Panc1 (cell line): ENCODE data around the gene CYP2J2.

Source experiments
- POLR2AphosphoS5 ChIP-seq: IDR thresholded peaks from 2 replicates; pipeline ENCODE4 v1.6.1; 2012; ENCODE audit warnings: mild to moderate bottlenecking, low read depth, low read length, moderate library complexity
- TF ChIP-seq, protein P1 (sequence below): fragments of 450-650 bp; IDR thresholded peaks from 2 replicates; pipeline ENCODE4 v1.5.1; 2017; ENCODE audit warnings: mild to moderate bottlenecking

- no peak for TF ChIP-seq POLR2AphosphoS5
- TF ChIP-seq, protein P1, sequence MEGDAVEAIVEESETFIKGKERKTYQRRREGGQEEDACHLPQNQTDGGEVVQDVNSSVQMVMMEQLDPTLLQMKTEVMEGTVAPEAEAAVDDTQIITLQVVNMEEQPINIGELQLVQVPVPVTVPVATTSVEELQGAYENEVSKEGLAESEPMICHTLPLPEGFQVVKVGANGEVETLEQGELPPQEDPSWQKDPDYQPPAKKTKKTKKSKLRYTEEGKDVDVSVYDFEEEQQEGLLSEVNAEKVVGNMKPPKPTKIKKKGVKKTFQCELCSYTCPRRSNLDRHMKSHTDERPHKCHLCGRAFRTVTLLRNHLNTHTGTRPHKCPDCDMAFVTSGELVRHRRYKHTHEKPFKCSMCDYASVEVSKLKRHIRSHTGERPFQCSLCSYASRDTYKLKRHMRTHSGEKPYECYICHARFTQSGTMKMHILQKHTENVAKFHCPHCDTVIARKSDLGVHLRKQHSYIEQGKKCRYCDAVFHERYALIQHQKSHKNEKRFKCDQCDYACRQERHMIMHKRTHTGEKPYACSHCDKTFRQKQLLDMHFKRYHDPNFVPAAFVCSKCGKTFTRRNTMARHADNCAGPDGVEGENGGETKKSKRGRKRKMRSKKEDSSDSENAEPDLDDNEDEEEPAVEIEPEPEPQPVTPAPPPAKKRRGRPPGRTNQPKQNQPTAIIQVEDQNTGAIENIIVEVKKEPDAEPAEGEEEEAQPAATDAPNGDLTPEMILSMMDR, result no peak
Observed at GRCh38 chr1:59926381-59927123, at the start of gene CYP2J2.
